ENCODE measurements around the gene UCHL5. TPM values are rescaled to one million over a fixed set of nuclear protein-coding genes. Genes with fewer than 3 reads are reported as not detected.
A peak's percentile ranks its signal among the peaks of the same experiment; 100 is the strongest.

UCHL5 gene
- total and polyA plus RNA-seq, 8 donors: 9.8 to 26.8 (median 17.4) TPM

DNA sequence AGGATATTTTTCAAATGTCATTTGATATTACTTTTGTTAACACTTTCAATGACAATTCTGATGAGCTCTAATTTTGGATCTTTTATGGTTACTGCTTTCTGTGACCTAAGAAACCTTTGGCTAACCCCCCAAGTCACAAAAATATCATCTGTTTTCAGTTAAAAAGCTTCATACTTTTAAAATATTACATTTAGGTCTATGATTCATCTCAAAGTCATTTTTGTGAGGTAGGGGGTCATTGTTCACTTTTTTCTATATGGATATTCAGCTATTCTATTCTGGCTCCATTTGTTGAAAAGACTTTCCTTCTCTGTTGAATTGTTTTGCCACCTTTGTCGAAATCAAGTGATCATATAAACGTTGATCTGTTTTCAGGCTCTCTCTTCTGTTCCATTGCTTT lies 44.8 kb downstream of the UCHL5 start:
- no peak overlapping the region for H3K27ac ChIP-seq
- no peaks in the 10 kb centered on the region for H3K36me3 ChIP-seq
- intact Hi-C loops (cut with DNase I): no loop called here
- H3K27me3 ChIP-seq: no peaks in the 10 kb centered on the region
- no peak overlapping the region for H3K4me3 ChIP-seq
- no peak for FAIRE-seq
- TF ChIP-seq, protein P1, sequence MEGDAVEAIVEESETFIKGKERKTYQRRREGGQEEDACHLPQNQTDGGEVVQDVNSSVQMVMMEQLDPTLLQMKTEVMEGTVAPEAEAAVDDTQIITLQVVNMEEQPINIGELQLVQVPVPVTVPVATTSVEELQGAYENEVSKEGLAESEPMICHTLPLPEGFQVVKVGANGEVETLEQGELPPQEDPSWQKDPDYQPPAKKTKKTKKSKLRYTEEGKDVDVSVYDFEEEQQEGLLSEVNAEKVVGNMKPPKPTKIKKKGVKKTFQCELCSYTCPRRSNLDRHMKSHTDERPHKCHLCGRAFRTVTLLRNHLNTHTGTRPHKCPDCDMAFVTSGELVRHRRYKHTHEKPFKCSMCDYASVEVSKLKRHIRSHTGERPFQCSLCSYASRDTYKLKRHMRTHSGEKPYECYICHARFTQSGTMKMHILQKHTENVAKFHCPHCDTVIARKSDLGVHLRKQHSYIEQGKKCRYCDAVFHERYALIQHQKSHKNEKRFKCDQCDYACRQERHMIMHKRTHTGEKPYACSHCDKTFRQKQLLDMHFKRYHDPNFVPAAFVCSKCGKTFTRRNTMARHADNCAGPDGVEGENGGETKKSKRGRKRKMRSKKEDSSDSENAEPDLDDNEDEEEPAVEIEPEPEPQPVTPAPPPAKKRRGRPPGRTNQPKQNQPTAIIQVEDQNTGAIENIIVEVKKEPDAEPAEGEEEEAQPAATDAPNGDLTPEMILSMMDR (IDR thresholded peaks at IDR 0.05): no peak
- no peaks in the 10 kb centered on the region for H3K9me3 ChIP-seq
- ATAC-seq: no peak
- no peak for DNase-seq
- H3K4me1 ChIP-seq: peaks cover 0 to 4% (median 3%) of the 10 kb centered on the region in 3 donors
- 34 to 36% methylated on average over 2 of the region's 2 CpGs for WGBS, 2 donors

DNA sequence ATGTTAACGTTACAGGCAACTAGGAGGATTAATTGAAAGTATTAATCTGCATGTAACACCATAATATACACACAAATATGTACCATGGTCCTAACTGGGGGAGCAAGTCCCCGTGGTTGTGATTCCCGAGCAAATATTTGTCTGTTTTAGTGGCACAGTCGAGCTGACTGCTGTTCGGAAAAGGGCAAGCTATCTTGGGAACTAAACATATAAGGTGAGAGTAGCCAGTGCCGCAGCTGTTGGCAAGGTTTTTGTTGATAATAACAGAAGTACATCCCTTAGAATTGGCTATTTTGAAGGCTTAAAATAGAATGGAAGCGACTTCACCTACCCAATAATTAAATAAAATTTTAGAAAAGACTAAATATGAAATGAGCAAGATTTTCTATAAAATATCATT lies 45.5 kb downstream of the UCHL5 start:
- DNase-seq (peak in 2 of 6 donors; percentile 22 to 23), ATAC-seq (peak; percentile 61 to 73 (median 65)), FAIRE-seq (no peak)
- Histone ChIP-seq H3K36me3 (no peaks in the 10 kb centered on the region), H3K4me1 (peaks cover 1 to 10% (median 6%) of the 10 kb centered on the region in 3 donors), H3K4me3 (no peak overlapping the region), H3K9me3 (no peaks in the 10 kb centered on the region), H3K27ac (no peak overlapping the region), H3K27me3 (no peaks in the 10 kb centered on the region)
- 29 to 39% methylated on average over 7 of the region's 7 CpGs for WGBS, 2 donors
- intact Hi-C loops (cut with DNase I): no loop called here
- TF ChIP-seq, protein P1 (IDR thresholded peaks at IDR 0.05): no peak

DNA sequence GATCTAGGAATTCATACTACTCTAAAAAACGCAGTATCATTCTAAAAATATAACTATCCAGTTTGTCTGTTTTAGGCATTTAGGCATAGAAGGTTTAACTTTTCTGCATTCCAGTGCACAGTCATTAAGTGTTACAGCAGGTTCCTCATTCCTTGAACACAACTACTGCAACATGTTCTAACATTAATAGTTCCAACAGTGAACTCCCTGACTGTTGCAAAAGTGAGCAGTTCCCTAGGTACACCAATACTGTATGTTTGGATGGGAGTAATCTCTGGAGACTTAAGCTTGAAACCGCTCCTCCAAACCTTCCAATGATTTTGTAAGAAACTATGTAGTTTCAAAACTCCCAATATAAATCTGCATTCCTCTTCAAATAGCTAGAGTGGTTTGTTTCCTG lies 46.2 kb downstream of the UCHL5 start:
- Histone ChIP-seq H3K27ac (no peak overlapping the region), H3K4me3 (no peak overlapping the region), H3K36me3 (no peaks in the 10 kb centered on the region), H3K27me3 (no peaks in the 10 kb centered on the region), H3K4me1 (peaks cover 6 to 17% (median 11%) of the 10 kb centered on the region in 3 donors), H3K9me3 (no peaks in the 10 kb centered on the region)
- FAIRE-seq: no peak
- 77 to 84% methylated on average over 2 of the region's 2 CpGs for WGBS, 2 donors
- peak in 2 of 4 donors; percentile 15 to 24 for ATAC-seq
- intact Hi-C loops (cut with DNase I): no loop called here
- TF ChIP-seq, protein P1 (IDR thresholded peaks at IDR 0.05): no peak
- DNase-seq: no peak

DNA sequence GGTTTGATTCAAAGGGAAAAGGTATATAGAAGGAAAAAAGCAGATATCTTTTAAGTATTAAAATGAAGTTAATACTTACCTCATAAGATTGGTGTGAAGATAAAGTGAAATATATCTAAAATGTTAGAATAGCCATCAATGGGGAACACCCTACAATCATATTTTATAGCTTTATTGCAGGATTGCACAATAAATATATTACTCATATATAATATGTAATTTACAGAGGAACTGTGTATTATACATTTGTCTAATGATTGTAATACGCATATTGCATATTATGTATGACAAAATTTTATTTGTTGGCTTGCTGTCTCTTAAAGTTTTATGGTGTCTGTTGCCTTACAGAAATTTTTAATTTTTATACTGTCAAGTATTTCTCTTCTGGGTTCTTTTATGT lies 47.8 kb downstream of the UCHL5 start:
- WGBS, 2 donors: 97 to 100% methylated on average over 1 of the region's 1 CpG
- FAIRE-seq: no peak
- H3K4me3 ChIP-seq: no peak overlapping the region

DNA sequence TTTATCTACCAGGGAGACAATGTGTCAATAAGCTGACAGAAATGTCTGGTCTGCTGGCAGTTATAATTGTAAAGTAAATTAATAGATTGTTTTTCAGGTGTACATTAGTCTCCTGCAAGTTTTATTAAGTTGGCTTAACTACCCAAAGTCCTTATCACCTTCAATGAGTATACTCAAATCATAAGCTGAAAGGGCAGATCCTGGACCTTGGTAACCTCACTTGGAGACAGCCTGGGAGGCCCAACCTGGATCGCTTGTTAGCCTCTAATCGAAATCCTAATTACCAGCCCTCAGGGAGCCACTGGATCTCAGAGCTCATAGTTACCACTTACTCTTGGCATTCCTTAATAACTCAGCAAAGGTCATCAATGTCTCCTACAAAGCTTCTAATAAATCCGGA lies 49.7 kb downstream of the UCHL5 start:
- peak overlapping the region in 1 of 4 donors; percentile 23 for H3K27ac ChIP-seq
- WGBS, 2 donors: 37 to 40% methylated on average over 3 of the region's 3 CpGs
- intact Hi-C loops (cut with DNase I): no loop called here
- no peaks in the 10 kb centered on the region for H3K9me3 ChIP-seq
- H3K4me1 ChIP-seq: peaks cover 6 to 21% (median 17%) of the 10 kb centered on the region in 3 donors
- no peaks in the 10 kb centered on the region for H3K36me3 ChIP-seq
- ATAC-seq (peak in 3 of 4 donors; percentile 22 to 48 (median 23)), DNase-seq (no peak), FAIRE-seq (no peak)
- H3K27me3 ChIP-seq: no peaks in the 10 kb centered on the region
- H3K4me3 ChIP-seq: no peak overlapping the region
- TF ChIP-seq, protein P1 (IDR thresholded peaks at IDR 0.05): no peak

More for the DNA sequence above, 47.8 kb downstream of the UCHL5 start:
- Histone ChIP-seq H3K4me1 (peaks cover 6 to 21% (median 17%) of the 10 kb centered on the region in 3 donors), H3K27ac (no peak overlapping the region), H3K36me3 (no peaks in the 10 kb centered on the region), H3K27me3 (no peaks in the 10 kb centered on the region), H3K9me3 (no peaks in the 10 kb centered on the region)
- TF ChIP-seq, protein P1 (IDR thresholded peaks at IDR 0.05): no peak
- ATAC-seq (no peak), DNase-seq (no peak)
- intact Hi-C loops (cut with DNase I): no loop called here
